HepG2 (cell line): ENCODE measurements around the gene GPR31. TPM values are rescaled to one million over a fixed set of nuclear protein-coding genes. Genes with fewer than 3 reads are reported as not detected.
A peak's percentile ranks its signal among the peaks of the same experiment; 100 is the strongest.

ENCODE experiments used
- NFKBIZ ChIP-seq: IDR thresholded peaks from 2 replicates; pipeline ENCODE4 v1.6.1; 2018; ENCODE audit warnings: missing genetic modification reagents, missing compliant biosample characterization
- NRL ChIP-seq: sonication (generic); formaldehyde crosslinking; IDR thresholded peaks from 2 replicates; pipeline ENCODE4 v1.5.0; 2020; ENCODE audit warnings: missing genetic modification reagents, mild to moderate bottlenecking, moderate library complexity, borderline replicate concordance
- PAF1 ChIP-seq: IDR thresholded peaks from 2 replicates; pipeline ENCODE4 v1.6.1; 2016; ENCODE audit warnings: missing genetic modification reagents, missing compliant biosample characterization
- POLR2G ChIP-seq: fragments of 200-400 bp; formaldehyde crosslinking; IDR thresholded peaks from 2 replicates; pipeline ENCODE4 v1.6.1; 2018; ENCODE audit warnings: mild to moderate bottlenecking, low read depth, low read length, moderate library complexity
- TRIM22 ChIP-seq: fragments of 450-650 bp; IDR thresholded peaks from 2 replicates; pipeline ENCODE4 v1.6.1; 2017
- ZNF800 ChIP-seq: sonication (generic); formaldehyde crosslinking; IDR thresholded peaks from 2 replicates; pipeline ENCODE4 v1.4.0; 2020; ENCODE audit warnings: missing genetic modification reagents
- ZNF841 ChIP-seq: sonication (generic); formaldehyde crosslinking; IDR thresholded peaks from 2 replicates; pipeline ENCODE4 v1.8.1; 2023; ENCODE audit warnings: missing genetic modification reagents, borderline replicate concordance
- polyA plus RNA-seq, 8 experiments: library from polyadenylated mRNA; depleted of rRNA in 3 of 8; stranded (reverse) in 7 of 8; unstranded in 1 of 8; fragments of >200 nt; fragmentation: Illumina TruSeq in 4 of 8; extraction: Trizol in 4 of 8; gene quantifications; 2 replicates each; pipeline versions ENCODE4 v1.2.1 to v1.2.3, GENCODE V29; 2011 to 2016; ENCODE audit warnings: low read depth in 4 of 8, missing spikeins in 1 of 8, mixed read lengths in 1 of 8; ENCODE audit not compliant: insufficient read depth in 1 of 8
- total RNA-seq, 5 experiments: library from RNA; depleted of rRNA; stranded (reverse); fragments of >200 nt; fragmentation: Illumina TruSeq; extraction: Trizol; gene quantifications; 2 replicates each; pipeline ENCODE4 v1.2.3, GENCODE V29; 2016; ENCODE audit warnings: low read depth in 1 of 5
- TF ChIP-seq, protein P1 (sequence below): sonication (generic); formaldehyde crosslinking; conservative IDR thresholded peaks from 2 replicates; pipeline ENCODE4 v1.4.0; 2020; ENCODE audit warnings: mild to moderate bottlenecking, missing genetic modification reagents, moderate library complexity
- TF ChIP-seq, protein P2 (sequence below): sonication (generic); formaldehyde crosslinking; IDR thresholded peaks from 2 replicates; pipeline ENCODE4 v1.8.1; 2023; ENCODE audit warnings: missing genetic modification reagents, inconsistent platforms, borderline replicate concordance
- TF ChIP-seq, protein P3 (sequence below): sonication (generic); formaldehyde crosslinking; IDR thresholded peaks from 2 replicates; pipeline ENCODE4 v1.4.0; 2020; ENCODE audit warnings: low read depth, mild to moderate bottlenecking, missing genetic modification reagents
- TF ChIP-seq, protein P4 (sequence below): sonication (generic); formaldehyde crosslinking; IDR thresholded peaks from 2 replicates; pipeline ENCODE4 v1.4.0; 2020; ENCODE audit warnings: missing genetic modification reagents
- TF ChIP-seq, protein P5 (sequence below): sonication (generic); formaldehyde crosslinking; IDR thresholded peaks from 2 replicates; pipeline ENCODE4 v1.5.1; 2020; ENCODE audit warnings: missing genetic modification reagents, mild to moderate bottlenecking, borderline replicate concordance

The GPR31 gene
- total and polyA plus RNA-seq, 2 of the 13 experiments (the other 11 are each of a cell fraction or from before 2014, with no cell fraction given) = not detected

GRCh38 chr6:167130712-167131684 is 26.8 kb downstream of the GPR31 start (continued):
- no peak for TF ChIP-seq ZNF800 (CRISPR knock-in tag)
- TF ChIP-seq, protein P1, sequence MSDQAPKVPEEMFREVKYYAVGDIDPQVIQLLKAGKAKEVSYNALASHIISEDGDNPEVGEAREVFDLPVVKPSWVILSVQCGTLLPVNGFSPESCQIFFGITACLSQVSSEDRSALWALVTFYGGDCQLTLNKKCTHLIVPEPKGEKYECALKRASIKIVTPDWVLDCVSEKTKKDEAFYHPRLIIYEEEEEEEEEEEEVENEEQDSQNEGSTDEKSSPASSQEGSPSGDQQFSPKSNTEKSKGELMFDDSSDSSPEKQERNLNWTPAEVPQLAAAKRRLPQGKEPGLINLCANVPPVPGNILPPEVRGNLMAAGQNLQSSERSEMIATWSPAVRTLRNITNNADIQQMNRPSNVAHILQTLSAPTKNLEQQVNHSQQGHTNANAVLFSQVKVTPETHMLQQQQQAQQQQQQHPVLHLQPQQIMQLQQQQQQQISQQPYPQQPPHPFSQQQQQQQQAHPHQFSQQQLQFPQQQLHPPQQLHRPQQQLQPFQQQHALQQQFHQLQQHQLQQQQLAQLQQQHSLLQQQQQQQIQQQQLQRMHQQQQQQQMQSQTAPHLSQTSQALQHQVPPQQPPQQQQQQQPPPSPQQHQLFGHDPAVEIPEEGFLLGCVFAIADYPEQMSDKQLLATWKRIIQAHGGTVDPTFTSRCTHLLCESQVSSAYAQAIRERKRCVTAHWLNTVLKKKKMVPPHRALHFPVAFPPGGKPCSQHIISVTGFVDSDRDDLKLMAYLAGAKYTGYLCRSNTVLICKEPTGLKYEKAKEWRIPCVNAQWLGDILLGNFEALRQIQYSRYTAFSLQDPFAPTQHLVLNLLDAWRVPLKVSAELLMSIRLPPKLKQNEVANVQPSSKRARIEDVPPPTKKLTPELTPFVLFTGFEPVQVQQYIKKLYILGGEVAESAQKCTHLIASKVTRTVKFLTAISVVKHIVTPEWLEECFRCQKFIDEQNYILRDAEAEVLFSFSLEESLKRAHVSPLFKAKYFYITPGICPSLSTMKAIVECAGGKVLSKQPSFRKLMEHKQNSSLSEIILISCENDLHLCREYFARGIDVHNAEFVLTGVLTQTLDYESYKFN (CRISPR knock-in tag) = peak; percentile 85
- peak; percentile 30 for TF ChIP-seq NRL
- TF ChIP-seq, protein P2, sequence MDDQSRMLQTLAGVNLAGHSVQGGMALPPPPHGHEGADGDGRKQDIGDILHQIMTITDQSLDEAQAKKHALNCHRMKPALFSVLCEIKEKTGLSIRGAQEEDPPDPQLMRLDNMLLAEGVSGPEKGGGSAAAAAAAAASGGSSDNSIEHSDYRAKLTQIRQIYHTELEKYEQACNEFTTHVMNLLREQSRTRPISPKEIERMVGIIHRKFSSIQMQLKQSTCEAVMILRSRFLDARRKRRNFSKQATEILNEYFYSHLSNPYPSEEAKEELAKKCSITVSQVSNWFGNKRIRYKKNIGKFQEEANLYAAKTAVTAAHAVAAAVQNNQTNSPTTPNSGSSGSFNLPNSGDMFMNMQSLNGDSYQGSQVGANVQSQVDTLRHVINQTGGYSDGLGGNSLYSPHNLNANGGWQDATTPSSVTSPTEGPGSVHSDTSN (CRISPR knock-in tag) = no peak
- no peak for TF ChIP-seq TRIM22
- no peak for TF ChIP-seq ZNF841 (CRISPR knock-in tag)
- TF ChIP-seq, protein P3, sequence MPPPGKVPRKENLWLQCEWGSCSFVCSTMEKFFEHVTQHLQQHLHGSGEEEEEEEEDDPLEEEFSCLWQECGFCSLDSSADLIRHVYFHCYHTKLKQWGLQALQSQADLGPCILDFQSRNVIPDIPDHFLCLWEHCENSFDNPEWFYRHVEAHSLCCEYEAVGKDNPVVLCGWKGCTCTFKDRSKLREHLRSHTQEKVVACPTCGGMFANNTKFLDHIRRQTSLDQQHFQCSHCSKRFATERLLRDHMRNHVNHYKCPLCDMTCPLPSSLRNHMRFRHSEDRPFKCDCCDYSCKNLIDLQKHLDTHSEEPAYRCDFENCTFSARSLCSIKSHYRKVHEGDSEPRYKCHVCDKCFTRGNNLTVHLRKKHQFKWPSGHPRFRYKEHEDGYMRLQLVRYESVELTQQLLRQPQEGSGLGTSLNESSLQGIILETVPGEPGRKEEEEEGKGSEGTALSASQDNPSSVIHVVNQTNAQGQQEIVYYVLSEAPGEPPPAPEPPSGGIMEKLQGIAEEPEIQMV (CRISPR knock-in tag) = no peak
- 0 out of 2 replicates have a peak, but pooled peaks have one; percentile 77 for TF ChIP-seq NFKBIZ (CRISPR knock-in tag)
- TF ChIP-seq, protein P4, sequence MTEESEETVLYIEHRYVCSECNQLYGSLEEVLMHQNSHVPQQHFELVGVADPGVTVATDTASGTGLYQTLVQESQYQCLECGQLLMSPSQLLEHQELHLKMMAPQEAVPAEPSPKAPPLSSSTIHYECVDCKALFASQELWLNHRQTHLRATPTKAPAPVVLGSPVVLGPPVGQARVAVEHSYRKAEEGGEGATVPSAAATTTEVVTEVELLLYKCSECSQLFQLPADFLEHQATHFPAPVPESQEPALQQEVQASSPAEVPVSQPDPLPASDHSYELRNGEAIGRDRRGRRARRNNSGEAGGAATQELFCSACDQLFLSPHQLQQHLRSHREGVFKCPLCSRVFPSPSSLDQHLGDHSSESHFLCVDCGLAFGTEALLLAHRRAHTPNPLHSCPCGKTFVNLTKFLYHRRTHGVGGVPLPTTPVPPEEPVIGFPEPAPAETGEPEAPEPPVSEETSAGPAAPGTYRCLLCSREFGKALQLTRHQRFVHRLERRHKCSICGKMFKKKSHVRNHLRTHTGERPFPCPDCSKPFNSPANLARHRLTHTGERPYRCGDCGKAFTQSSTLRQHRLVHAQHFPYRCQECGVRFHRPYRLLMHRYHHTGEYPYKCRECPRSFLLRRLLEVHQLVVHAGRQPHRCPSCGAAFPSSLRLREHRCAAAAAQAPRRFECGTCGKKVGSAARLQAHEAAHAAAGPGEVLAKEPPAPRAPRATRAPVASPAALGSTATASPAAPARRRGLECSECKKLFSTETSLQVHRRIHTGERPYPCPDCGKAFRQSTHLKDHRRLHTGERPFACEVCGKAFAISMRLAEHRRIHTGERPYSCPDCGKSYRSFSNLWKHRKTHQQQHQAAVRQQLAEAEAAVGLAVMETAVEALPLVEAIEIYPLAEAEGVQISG (CRISPR knock-in tag) = no peak
- no peak for TF ChIP-seq PAF1 (CRISPR knock-in tag)
- TF ChIP-seq, protein P5, sequence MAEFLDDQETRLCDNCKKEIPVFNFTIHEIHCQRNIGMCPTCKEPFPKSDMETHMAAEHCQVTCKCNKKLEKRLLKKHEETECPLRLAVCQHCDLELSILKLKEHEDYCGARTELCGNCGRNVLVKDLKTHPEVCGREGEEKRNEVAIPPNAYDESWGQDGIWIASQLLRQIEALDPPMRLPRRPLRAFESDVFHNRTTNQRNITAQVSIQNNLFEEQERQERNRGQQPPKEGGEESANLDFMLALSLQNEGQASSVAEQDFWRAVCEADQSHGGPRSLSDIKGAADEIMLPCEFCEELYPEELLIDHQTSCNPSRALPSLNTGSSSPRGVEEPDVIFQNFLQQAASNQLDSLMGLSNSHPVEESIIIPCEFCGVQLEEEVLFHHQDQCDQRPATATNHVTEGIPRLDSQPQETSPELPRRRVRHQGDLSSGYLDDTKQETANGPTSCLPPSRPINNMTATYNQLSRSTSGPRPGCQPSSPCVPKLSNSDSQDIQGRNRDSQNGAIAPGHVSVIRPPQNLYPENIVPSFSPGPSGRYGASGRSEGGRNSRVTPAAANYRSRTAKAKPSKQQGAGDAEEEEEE (CRISPR knock-in tag) = no peak
- TF ChIP-seq POLR2G = no peak
